ENCODE data around the gene GRB10.

GRCh38 chr7:50661345-50662040 lies 121.2 kb downstream of the GRB10 start:
- TF ChIP-seq POLR2A (IDR thresholded peaks at IDR 0.05): no peak
- TF ChIP-seq, protein P1, sequence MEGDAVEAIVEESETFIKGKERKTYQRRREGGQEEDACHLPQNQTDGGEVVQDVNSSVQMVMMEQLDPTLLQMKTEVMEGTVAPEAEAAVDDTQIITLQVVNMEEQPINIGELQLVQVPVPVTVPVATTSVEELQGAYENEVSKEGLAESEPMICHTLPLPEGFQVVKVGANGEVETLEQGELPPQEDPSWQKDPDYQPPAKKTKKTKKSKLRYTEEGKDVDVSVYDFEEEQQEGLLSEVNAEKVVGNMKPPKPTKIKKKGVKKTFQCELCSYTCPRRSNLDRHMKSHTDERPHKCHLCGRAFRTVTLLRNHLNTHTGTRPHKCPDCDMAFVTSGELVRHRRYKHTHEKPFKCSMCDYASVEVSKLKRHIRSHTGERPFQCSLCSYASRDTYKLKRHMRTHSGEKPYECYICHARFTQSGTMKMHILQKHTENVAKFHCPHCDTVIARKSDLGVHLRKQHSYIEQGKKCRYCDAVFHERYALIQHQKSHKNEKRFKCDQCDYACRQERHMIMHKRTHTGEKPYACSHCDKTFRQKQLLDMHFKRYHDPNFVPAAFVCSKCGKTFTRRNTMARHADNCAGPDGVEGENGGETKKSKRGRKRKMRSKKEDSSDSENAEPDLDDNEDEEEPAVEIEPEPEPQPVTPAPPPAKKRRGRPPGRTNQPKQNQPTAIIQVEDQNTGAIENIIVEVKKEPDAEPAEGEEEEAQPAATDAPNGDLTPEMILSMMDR (IDR thresholded peaks at IDR 0.05): no peak
